Neuronal stem cell (in vitro differentiated cells): ENCODE measurements around the gene NOL4L.
A peak's percentile ranks its signal among the peaks of the same experiment; 100 is the strongest.

ENCODE experiments used
- DNase-seq: peaks from one replicate; pipeline ENCODE4 v3.0.0-alpha.2; 2013; ENCODE audit warnings: low spot score
- H2AFZ ChIP-seq: one replicate; pipeline ENCODE4 v1.6.1; 2013; ENCODE audit warnings: mild to moderate bottlenecking, low read length, inconsistent platforms
- H2AK5ac ChIP-seq: 2 replicates; pipeline ENCODE4 v1.6.1; 2013; ENCODE audit warnings: low read depth, mild to moderate bottlenecking, inconsistent platforms, low read length, moderate library complexity, mixed read lengths
- H2BK120ac ChIP-seq: 2 replicates; pipeline ENCODE4 v1.6.1; 2013; ENCODE audit warnings: low read depth, mild to moderate bottlenecking, inconsistent platforms, low read length, moderate library complexity, mixed read lengths
- H2BK12ac ChIP-seq: one replicate; pipeline ENCODE4 v1.6.1; 2013; ENCODE audit warnings: low read length, inconsistent platforms
- H2BK15ac ChIP-seq: 2 replicates; pipeline ENCODE4 v1.6.1; 2013; ENCODE audit warnings: mild to moderate bottlenecking, low read length, inconsistent platforms, mixed read lengths
- H2BK5ac ChIP-seq: one replicate; pipeline ENCODE4 v1.6.1; 2013; ENCODE audit warnings: inconsistent platforms, mild to moderate bottlenecking, low read length, moderate library complexity
- H3K14ac ChIP-seq: one replicate; pipeline ENCODE4 v1.6.1; 2013; ENCODE audit warnings: low read length, inconsistent platforms
- H3K18ac ChIP-seq: 2 replicates; pipeline ENCODE4 v1.6.1; 2013; ENCODE audit warnings: low read length, inconsistent platforms
- H3K23ac ChIP-seq: 2 replicates; pipeline ENCODE4 v1.6.1; 2013; ENCODE audit warnings: low read depth, mild to moderate bottlenecking, mixed read lengths, low read length, inconsistent platforms; ENCODE audit not compliant: poor library complexity
- H3K27ac ChIP-seq: replicated peaks from 3 replicates; pipeline ENCODE4 v1.5.1; 2013; ENCODE audit warnings: low read length, inconsistent platforms
- H3K27me3 ChIP-seq, 3 experiments: 2 replicates each; pipeline ENCODE4 v1.6.1; 2013; ENCODE audit warnings: low read length in 3 of 3, mild to moderate bottlenecking in 2 of 3, inconsistent platforms in 1 of 3, low read depth in 1 of 3, mixed read lengths in 1 of 3, moderate library complexity in 1 of 3; ENCODE audit not compliant: control insufficient read depth in 3 of 3, insufficient read depth in 3 of 3
- H3K36me3 ChIP-seq, 2 donors: replicated peaks in 1 of 2; 2 replicates each; pipeline ENCODE4 v1.6.1; 2013; ENCODE audit warnings: low read length in 2 of 2; ENCODE audit not compliant: control insufficient read depth in 2 of 2, insufficient read depth in 2 of 2
- H3K4ac ChIP-seq: 2 replicates; pipeline ENCODE4 v1.6.1; 2013; ENCODE audit warnings: inconsistent platforms, mild to moderate bottlenecking, low read length, moderate library complexity
- H3K4me1 ChIP-seq, 2 donors: 1 replicate in 1 of 2; 2 replicates in 1 of 2; pipeline ENCODE4 v1.6.1; 2013; ENCODE audit warnings: low read length in 2 of 2, low read depth in 1 of 2; ENCODE audit not compliant: control insufficient read depth in 2 of 2, insufficient read depth in 1 of 2
- H3K4me2 ChIP-seq: one replicate; pipeline ENCODE4 v1.6.1; 2013; ENCODE audit warnings: mild to moderate bottlenecking, low read length, inconsistent platforms; ENCODE audit not compliant: insufficient read depth, poor library complexity, severe bottlenecking
- H3K4me3 ChIP-seq, 2 donors: 2 replicates each; pipeline ENCODE4 v1.5.1; 2013; ENCODE audit warnings: low read length in 2 of 2, mild to moderate bottlenecking in 2 of 2, inconsistent platforms in 1 of 2, moderate library complexity in 1 of 2
- H3K79me1 ChIP-seq: one replicate; pipeline ENCODE4 v1.6.1; 2013; ENCODE audit warnings: low read depth, mild to moderate bottlenecking, inconsistent platforms, low read length, moderate library complexity
- H3K9ac ChIP-seq: one replicate; pipeline ENCODE4 v1.6.1; 2013; ENCODE audit warnings: mild to moderate bottlenecking, low read depth, low read length, inconsistent platforms; ENCODE audit not compliant: poor library complexity
- H3K9me3 ChIP-seq, 2 donors: replicated peaks in 1 of 2; 2 replicates each; pipeline versions ENCODE3 to v1.6.1; 2013; ENCODE audit warnings: low read length in 2 of 2, mild to moderate bottlenecking in 2 of 2, inconsistent platforms in 1 of 2, low read depth in 1 of 2, mixed read lengths in 1 of 2, moderate library complexity in 1 of 2; ENCODE audit not compliant: control insufficient read depth in 2 of 2, insufficient read depth in 1 of 2
- H4K8ac ChIP-seq: one replicate; pipeline ENCODE4 v1.6.1; 2013; ENCODE audit warnings: low read depth, mild to moderate bottlenecking, inconsistent platforms, low read length, moderate library complexity
- H4K91ac ChIP-seq: one replicate; pipeline ENCODE4 v1.6.1; 2013; ENCODE audit warnings: low read length, low read depth, mild to moderate bottlenecking, inconsistent platforms; ENCODE audit not compliant: poor library complexity
- WGBS, 2 donors: extraction: QIAGEN DNeasy Blood & Tissue Kit; methylation state at CpG; one replicate each; pipeline ENCODE4 v1.1.7; 2013; ENCODE audit warnings: missing lambda C conversion rate in 2 of 2, mixed read lengths in 1 of 2; ENCODE audit not compliant: insufficient read length in 2 of 2, insufficient replicate concordance in 1 of 2; ENCODE audit errors: extremely low coverage in 2 of 2; 5-methylcytosine and 5-hydroxymethylcytosine counted together

The NOL4L gene

DNA sequence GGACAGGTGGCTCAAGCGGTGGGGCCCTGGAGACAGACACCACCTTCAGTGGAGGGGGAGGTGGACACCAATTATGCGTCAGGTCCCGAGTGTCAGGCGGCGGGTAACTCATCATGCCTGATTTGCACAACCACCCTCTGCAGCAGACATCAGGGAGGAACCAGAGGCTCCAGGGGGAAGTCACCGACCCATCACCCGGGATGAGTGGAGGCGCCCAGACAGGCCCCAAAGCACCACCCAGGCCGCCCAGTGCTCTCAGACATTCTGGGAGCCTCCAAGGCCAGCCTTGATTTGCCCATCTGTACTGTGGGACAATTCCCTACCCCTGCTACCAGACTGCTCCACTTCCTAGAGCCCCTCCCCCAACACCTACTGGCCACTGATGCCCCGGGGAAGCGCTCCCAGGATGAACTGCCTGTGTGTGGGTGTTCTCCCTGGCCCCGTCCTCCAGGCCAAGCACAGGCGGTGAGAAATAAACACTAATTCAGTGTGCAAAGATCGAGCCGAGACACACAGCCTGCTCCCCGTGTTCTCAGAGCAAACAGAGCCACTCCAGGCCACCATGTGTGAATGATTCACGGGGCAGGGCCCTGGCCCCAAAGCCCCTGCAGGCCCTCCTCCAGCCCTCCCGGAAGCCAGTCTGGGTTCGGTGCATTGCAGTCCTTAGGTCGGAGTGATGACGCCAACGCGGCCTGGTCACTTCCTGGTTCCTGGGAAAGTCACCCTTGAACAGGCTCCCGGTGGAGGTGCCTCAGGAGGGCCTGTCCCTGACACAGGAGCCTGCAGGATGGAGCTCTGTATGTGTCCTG, 119.8 kb downstream of the NOL4L start:
- peak overlapping the region; percentile 97 for H2BK5ac ChIP-seq
- H3K27me3 ChIP-seq, result peaks cover 0 to 2% (median 0%) of the 10 kb centered on the region in 3 experiments
- WGBS, 2 donors, result no CpG with 5 or more reads among the region's 24 CpGs
- peaks cover 26% of the 10 kb centered on the region for H3K79me1 ChIP-seq
- peak overlapping the region; percentile 85 for H3K18ac ChIP-seq
- H4K91ac ChIP-seq, result no peak overlapping the region
- no peak overlapping the region for H2BK15ac ChIP-seq
- no peak overlapping the region for H2AFZ ChIP-seq
- H3K23ac ChIP-seq, result peak overlapping the region; percentile 17
- H3K4me2 ChIP-seq, result peak overlapping the region; percentile 23
- H3K4me3 ChIP-seq, result no peak overlapping the region
- H3K14ac ChIP-seq, result peak overlapping the region; percentile 17
- H2BK12ac ChIP-seq, result peak overlapping the region; percentile 58
- peak overlapping the region; percentile 45 for H2AK5ac ChIP-seq
- H3K4ac ChIP-seq, result peak overlapping the region; percentile 37
- H4K8ac ChIP-seq, result peak overlapping the region; percentile 79
- DNase-seq, result no peak
- H3K9ac ChIP-seq, result no peak overlapping the region
- H3K9me3 ChIP-seq, result no peaks in the 10 kb centered on the region
- peaks cover 21 to 36% of the 10 kb centered on the region in 2 donors for H3K4me1 ChIP-seq
- peaks cover 2 to 46% of the 10 kb centered on the region in 2 donors for H3K36me3 ChIP-seq
- H3K27ac ChIP-seq, result no peak overlapping the region
- no peak overlapping the region for H2BK120ac ChIP-seq

DNA sequence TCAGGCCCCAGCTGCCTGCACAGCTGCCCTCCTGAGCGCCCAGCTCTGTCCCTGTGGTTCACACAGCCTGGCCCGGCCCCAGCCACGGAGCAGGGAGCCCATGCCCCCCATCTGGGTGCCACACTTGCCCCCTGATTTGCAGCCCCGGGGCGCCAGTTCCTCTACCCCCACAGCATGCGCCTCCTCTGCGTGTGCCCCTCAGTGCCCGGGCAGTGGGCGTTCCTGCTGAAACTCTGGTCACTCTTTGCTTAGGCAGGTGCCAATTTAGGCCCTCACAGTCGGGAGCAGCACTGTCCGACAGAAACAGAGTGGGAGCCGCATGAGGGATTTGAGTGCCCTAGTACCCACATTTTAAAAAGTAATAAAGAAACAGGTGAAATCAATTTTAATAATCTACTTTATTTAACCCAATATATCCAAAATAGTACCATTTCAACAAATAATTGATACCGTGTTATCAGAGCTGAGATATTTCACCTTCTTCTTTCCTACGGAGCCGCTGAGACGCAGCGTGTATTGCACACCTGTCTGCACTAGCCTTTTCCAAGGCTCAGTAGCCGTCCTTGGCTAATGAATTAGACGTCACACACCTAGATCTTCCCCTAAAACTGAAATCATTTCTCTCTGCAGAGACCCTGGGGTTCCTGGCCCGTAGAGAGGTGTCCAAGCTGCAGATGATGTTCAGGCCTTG, 120.6 kb downstream of the NOL4L start:
- H3K18ac ChIP-seq, result peak overlapping the region; percentile 85
- peak overlapping the region; percentile 79 for H4K8ac ChIP-seq
- H3K4ac ChIP-seq, result peak overlapping the region; percentile 32
- peak overlapping the region; percentile 97 for H2BK5ac ChIP-seq
- peak overlapping the region; percentile 17 for H3K14ac ChIP-seq
- peak overlapping the region; percentile 18 for H3K27ac ChIP-seq
- no peaks in the 10 kb centered on the region for H3K9me3 ChIP-seq
- H3K36me3 ChIP-seq, result peaks cover 2 to 39% of the 10 kb centered on the region in 2 donors
- peaks cover 22% of the 10 kb centered on the region for H3K79me1 ChIP-seq
- H2BK12ac ChIP-seq, result peak overlapping the region; percentile 33
- peaks cover 17 to 32% of the 10 kb centered on the region in 2 donors for H3K4me1 ChIP-seq
- peak overlapping the region; percentile 55 for H2BK120ac ChIP-seq
- no CpG with 5 or more reads among the region's 20 CpGs for WGBS, 2 donors
- no peak for DNase-seq
- H3K23ac ChIP-seq, result peak overlapping the region; percentile 87
- H3K27me3 ChIP-seq, result peaks cover 0 to 2% (median 0%) of the 10 kb centered on the region in 3 experiments
- no peak overlapping the region for H3K4me2 ChIP-seq
- H3K9ac ChIP-seq, result no peak overlapping the region
- H2AFZ ChIP-seq, result no peak overlapping the region
- no peak overlapping the region for H3K4me3 ChIP-seq
- peak overlapping the region; percentile 96 for H2AK5ac ChIP-seq
- H4K91ac ChIP-seq, result no peak overlapping the region
- peak overlapping the region; percentile 82 for H2BK15ac ChIP-seq

- no peak overlapping the region for H3K4me2 ChIP-seq
- H3K36me3 ChIP-seq, result peaks cover 2 to 34% of the 10 kb centered on the region in 2 donors
- H3K18ac ChIP-seq, result peak overlapping the region; percentile 73
- peaks cover 22% of the 10 kb centered on the region for H3K79me1 ChIP-seq
- no peak for DNase-seq
- H3K9ac ChIP-seq, result peak overlapping the region; percentile 82
- no peak overlapping the region for H2AFZ ChIP-seq
- no peak overlapping the region for H3K4ac ChIP-seq
- peaks cover 17 to 32% of the 10 kb centered on the region in 2 donors for H3K4me1 ChIP-seq
- peak overlapping the region; percentile 74 for H2BK120ac ChIP-seq
- peak overlapping the region; percentile 33 for H2BK12ac ChIP-seq
- peak overlapping the region; percentile 93 for H2BK15ac ChIP-seq
- peak overlapping the region; percentile 96 for H2AK5ac ChIP-seq
- H4K8ac ChIP-seq, result peak overlapping the region; percentile 43
- no peak overlapping the region for H4K91ac ChIP-seq
- peak overlapping the region; percentile 88 for H3K23ac ChIP-seq
- peak overlapping the region; percentile 76 for H3K14ac ChIP-seq
- no CpG with 5 or more reads among the region's 28 CpGs for WGBS, 2 donors
- H3K4me3 ChIP-seq, result no peak overlapping the region
- H3K27me3 ChIP-seq, result peaks cover 0 to 2% (median 0%) of the 10 kb centered on the region in 3 experiments
- peak overlapping the region; percentile 97 for H2BK5ac ChIP-seq
- H3K9me3 ChIP-seq, result no peaks in the 10 kb centered on the region
- H3K27ac ChIP-seq, result peak overlapping the region; percentile 49
Observed at GRCh38 chr20:32463642-32464400, 121.3 kb downstream of the NOL4L start.
